GM15510 (cell line): ENCODE data around the gene PARD6B.
A peak's percentile ranks its signal among the peaks of the same experiment; 100 is the strongest.

Experiments used
- POLR2A ChIP-seq: IDR thresholded peaks from 3 replicates; pipeline ENCODE4 v1.6.1; 2011; ENCODE audit warnings: borderline replicate concordance; ENCODE audit not compliant: insufficient read length; ENCODE audit errors: extremely low read depth

Gene PARD6B

DNA sequence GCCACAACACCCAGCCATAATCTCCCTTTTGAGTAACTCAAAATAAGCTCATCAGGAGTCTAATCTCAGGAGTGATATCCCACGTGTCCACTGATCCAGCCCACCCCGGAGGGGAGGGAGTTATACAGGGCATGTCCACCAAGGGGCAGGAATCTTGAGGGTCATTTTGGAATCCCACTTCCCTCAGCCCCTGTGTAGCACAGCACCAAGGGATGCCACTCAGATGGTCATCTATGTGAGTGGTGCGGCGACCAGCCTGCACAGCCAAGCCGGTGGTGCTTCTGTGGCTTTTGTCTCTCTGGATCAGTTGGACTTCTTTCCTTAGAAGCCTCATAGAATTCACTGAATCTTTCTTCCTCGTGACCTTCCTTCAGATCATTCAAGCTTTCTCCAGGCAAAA lies 52.5 kb downstream of the PARD6B start:
- TF ChIP-seq POLR2A: no peak

GRCh38 chr20:50784464-50784863 lies 53.1 kb downstream of the PARD6B start:
- TF ChIP-seq POLR2A: no peak

DNA sequence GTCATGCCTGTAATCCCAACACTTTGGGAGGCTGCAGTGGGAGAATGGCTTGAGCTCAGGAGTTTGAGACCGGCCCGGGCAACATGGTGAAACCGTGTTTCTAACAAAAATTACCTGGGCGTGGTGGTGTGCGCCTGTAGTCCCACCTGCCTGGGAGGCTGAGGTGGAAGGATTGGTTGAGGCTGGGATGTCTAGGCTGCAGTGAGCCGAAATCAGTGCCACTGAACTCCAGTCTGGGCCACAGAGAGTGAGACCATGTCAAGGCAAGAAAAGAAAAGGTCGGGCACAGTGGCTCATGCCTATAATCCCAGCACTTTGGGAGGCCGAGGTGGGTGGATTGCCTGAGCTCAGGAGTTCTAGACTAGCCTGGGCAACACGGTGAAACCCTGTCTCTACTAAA lies 55.3 kb downstream of the PARD6B start:
- TF ChIP-seq POLR2A: no peak

DNA sequence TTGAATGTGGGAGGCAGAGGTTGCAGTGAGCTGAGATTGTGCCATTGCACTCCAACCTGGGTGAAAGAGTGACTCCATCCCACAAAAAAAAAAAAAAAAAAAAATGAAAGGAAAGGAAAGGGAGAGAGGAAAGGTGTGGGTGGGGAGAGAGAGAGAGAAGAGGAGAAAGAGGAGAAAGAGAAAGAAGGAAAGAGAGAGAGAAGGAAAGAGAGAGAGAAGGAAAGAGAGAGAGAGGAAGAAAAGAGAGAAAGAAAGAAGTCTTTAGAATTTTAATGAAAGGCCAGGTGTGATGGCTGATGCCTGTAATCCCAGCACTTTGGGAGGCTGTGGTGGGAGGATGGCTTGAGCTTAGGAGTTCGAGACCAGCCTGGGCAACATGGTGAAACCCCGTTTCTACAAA lies 55.8 kb downstream of the PARD6B start:
- no peak for TF ChIP-seq POLR2A

DNA sequence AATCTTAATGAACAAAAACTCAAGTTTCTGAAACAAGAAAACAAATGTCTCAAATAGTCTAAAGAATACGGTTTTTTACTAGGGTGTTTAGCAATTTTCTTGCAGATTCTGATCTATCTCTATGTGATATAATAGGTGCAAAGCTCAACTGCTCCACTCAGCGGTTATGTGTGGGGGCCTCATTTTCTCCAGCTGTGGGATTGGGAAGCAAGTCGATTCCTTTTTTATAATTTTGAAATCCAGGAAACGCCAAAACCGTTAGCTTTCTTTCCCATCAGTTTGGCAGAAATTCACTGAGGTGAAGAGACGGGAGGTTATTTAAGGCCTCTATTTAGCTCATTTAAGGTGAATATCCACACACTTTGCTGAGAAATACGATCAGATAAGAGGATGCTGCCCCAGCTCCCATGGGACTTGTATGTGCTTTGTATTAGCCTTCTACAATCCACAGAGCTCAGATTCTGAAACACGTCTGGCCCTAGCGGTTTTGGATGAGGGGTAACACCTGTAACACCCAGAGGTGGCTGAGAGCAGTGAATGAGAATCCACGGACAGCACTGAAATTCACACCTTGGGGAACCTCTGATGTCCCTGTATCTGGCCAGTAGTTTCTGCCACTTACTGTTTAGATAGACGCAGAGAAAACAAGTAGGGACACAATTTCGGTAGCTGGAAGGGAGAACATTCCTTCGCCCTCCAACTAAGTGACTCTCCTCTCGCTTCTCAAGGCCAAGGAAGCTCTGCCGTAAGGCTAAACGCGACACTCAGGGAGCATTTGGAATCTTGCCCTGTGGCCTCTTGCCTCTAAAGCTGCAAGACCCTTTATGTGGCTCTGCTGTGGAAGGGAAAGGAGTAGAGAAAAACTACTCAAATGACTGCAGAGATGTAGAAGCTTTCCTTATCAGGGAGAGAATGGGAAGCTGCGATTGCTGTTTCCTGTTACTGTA lies 56.9 kb downstream of the PARD6B start:
- TF ChIP-seq POLR2A: no peak

GRCh38 chr20:50789968-50790650 lies 58.7 kb downstream of the PARD6B start:
- no peak for TF ChIP-seq POLR2A

- TF ChIP-seq POLR2A: peak; percentile 85
Observed at GRCh38 chr20:50790651-50791277, 59.4 kb downstream of the PARD6B start.

GRCh38 chr20:50792708-50793574 lies 61.6 kb downstream of the PARD6B start:
- no peak for TF ChIP-seq POLR2A

GRCh38 chr20:50794181-50794845 lies 62.9 kb downstream of the PARD6B start:
- no peak for TF ChIP-seq POLR2A

DNA sequence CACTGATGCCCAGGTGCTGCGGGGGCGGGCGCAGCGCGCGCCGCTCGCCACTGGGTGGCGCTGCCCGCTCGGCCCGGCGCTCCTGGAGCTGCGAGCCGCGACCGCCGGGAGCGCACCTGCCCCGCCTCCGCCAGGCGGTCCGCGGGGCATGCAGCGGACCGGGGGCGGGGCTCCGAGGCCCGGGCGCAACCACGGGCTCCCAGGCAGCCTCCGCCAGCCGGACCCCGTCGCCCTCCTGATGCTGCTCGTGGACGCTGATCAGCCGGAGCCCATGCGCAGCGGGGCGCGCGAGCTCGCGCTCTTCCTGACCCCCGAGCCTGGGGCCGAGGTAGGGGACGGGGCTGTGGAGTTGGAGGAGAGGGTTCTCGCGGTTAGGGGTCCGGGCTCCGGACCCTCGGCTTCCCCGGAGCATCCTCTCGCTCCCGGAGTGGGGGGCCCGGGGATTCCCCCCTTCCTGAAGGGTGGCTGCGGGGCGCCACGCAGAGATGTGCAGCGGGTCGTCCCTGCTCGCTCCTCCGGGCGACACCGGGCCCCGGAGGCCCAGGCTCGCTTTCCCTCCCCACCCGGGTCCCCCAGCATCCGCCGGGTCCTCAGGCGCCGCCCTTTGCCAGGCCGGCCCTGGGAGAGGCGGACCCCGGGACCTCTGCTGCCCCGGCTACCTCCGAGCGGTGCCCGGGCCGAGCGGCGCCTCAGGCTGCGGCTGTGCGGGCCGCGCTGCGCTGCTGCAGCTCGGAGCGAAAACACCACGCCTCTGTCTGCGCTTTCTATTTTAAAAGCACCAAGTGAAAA lies 63.7 kb downstream of the PARD6B start, which contains the start of gene BCAS4:
Gene BCAS4, plus strand, starts transcription at position 216 of the 789 bp plus-strand sequence. Its CDS starts 23 bp downstream, at position 239.
- peak; percentile 75 for TF ChIP-seq POLR2A

DNA sequence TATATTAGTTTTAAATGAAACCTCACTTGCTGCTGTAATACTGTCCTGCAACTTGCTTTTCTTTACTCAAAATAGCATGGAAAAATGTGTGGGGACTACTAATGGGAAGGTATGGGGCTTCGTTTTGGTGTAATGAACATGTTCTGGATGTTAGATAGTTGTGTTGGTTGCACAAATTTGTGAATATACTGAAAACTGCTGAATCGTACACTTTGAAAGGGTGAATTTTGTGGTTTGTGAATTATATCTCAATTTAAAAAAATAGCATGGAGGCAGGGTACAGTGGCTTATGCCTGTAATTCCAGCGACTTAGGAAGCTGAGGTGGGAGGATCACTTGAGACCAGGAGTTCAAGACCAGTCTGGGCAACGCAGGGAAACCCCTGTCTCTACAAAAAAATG lies 65.8 kb downstream of the PARD6B start:
- no peak for TF ChIP-seq POLR2A

- no peak for TF ChIP-seq POLR2A
Observed at GRCh38 chr20:50798650-50799049, 67.3 kb downstream of the PARD6B start.

GRCh38 chr20:50799176-50799889 lies 68.0 kb downstream of the PARD6B start:
- TF ChIP-seq POLR2A: no peak

DNA sequence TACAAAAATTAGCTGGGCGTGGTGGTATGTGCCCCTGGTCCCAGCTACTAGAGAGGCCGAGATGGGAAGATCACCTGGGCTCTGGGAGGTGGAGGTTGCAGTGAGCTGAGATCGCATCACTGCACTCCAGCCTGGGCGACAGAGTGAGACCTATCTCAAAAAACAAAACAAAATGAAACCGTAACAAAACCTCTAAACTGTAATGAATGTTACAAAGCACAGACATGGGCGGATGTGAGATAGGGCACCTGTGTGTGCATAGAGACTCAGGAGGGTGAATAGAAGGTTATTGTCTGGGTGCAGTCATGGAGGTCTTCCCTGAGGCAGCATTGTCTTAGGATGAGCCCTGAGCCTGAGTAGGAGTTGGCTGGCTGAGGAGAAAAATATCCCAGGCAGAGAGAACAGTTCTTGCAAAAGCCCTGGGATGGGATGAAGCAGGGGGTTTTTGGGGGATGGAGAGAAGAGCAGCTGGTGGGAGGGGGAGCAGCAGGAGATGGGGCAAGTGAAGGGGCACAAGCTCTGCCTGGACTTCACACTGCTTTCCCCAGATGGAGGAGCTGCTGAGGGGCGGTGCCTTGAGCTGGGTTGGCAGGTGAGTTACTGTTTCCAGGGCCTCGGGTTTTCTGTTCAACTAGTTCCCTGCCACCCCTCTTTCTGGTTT lies 68.6 kb downstream of the PARD6B start:
- no peak for TF ChIP-seq POLR2A
